ENCODE measurements around the gene PPARG.
"Not testable (repeated sequence)": the region's sequence is repeated elsewhere in the genome, so short reads cannot be mapped to it uniquely, and the experiment has no call there.

PPARG gene

GRCh38 chr3:12448404-12449202 is 159.7 kb downstream of the PPARG start:
- not testable (repeated sequence) for H3K27me3 ChIP-seq (ENCODE audit: insufficient read depth, low read depth, severe bottlenecking); H3K36me3 ChIP-seq; H3K9me3 ChIP-seq (ENCODE audit: severe bottlenecking); H3K27ac ChIP-seq; H3K4me3 ChIP-seq (ENCODE audit: low read depth, low read length); DNase-seq
- peak; percentile 20; the same call in 1 of the 2 replicates for TF ChIP-seq CTCF (IDR thresholded peaks at IDR 0.05; ENCODE audit: low read depth, low read length)

DNA sequence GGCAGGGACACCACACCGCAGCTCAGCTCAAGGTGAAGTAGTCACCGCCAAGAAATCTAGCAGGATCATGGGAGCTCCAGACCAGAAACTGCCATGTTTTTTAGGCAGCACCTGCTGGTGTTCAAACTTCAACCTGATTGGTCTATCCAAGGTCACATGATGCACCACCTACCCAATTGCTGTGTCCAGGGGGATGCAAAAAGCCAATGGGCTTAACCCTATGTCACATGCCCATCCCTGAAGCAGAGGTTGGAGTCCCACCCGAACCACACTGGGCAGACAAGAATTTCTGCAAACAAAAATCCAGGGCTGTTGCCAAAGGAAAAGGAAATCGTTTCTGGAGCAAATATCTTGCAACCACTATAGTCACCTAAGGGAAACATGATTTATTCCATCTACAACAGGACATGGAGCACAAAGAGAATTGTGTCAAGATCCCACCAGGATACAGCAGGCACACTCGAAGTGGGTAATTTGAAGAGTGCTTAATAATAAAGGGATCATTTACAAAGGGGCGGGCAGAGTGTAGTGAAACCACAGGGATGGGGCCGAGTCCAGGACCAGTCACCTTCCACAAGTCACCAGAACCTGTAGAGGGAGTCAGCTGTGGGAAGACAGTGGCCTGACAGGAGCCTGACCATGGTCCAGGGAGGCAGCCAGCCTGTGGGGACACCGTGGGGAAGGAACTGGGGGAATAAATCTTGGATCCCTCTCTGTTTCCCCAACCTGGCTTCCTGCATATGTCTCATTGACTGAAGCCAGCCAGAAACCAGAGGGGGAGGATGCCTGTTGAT is 161.2 kb downstream of the PPARG start:
- no peak for TF ChIP-seq CTCF (IDR thresholded peaks at IDR 0.05; ENCODE audit: low read depth, low read length)
- no peak overlapping the region for H3K4me3 ChIP-seq (ENCODE audit: low read depth, low read length)
- no peaks in the 10 kb centered on the region for H3K27me3 ChIP-seq (ENCODE audit: insufficient read depth, low read depth, severe bottlenecking)
- no peak for DNase-seq
- no peaks in the 10 kb centered on the region for H3K9me3 ChIP-seq (ENCODE audit: severe bottlenecking)
- H3K27ac ChIP-seq, result no peak overlapping the region
- H3K36me3 ChIP-seq, result no peaks in the 10 kb centered on the region

GRCh38 chr3:12451481-12451880 is 162.6 kb downstream of the PPARG start:
- DNase-seq, result no peak
- Histone ChIP-seq H3K27me3 (ENCODE audit: insufficient read depth, low read depth, severe bottlenecking) (no peaks in the 10 kb centered on the region), H3K27ac (no peak overlapping the region), H3K36me3 (no peaks in the 10 kb centered on the region), H3K9me3 (ENCODE audit: severe bottlenecking) (no peaks in the 10 kb centered on the region), H3K4me3 (ENCODE audit: low read depth, low read length) (no peak overlapping the region)
- TF ChIP-seq CTCF (IDR thresholded peaks at IDR 0.05; ENCODE audit: low read depth, low read length), result no peak

- TF ChIP-seq CTCF (IDR thresholded peaks at IDR 0.05; ENCODE audit: low read depth, low read length), result no peak
- no peak overlapping the region for H3K27ac ChIP-seq
- no peak for DNase-seq
- no peaks in the 10 kb centered on the region for H3K36me3 ChIP-seq
- no peak overlapping the region for H3K4me3 ChIP-seq (ENCODE audit: low read depth, low read length)
- no peaks in the 10 kb centered on the region for H3K9me3 ChIP-seq (ENCODE audit: severe bottlenecking)
- no peaks in the 10 kb centered on the region for H3K27me3 ChIP-seq (ENCODE audit: insufficient read depth, low read depth, severe bottlenecking)
These were observed 163.1 kb downstream of the PPARG start for GRCh38 chr3:12451960-12452359.

GRCh38 chr3:12452361-12453330 is 163.8 kb downstream of the PPARG start:
- Histone ChIP-seq H3K9me3 (ENCODE audit: severe bottlenecking) (no peaks in the 10 kb centered on the region), H3K27ac (no peak overlapping the region), H3K4me3 (ENCODE audit: low read depth, low read length) (no peak overlapping the region), H3K27me3 (ENCODE audit: insufficient read depth, low read depth, severe bottlenecking) (no peaks in the 10 kb centered on the region), H3K36me3 (no peaks in the 10 kb centered on the region)
- no peak for DNase-seq
- no peak for TF ChIP-seq CTCF (IDR thresholded peaks at IDR 0.05; ENCODE audit: low read depth, low read length)

Measured in WERI-Rb-1 (cell line).